T-helper 2 cell (primary cell): ENCODE results near the gene HSPA4.

Source experiments
- DNase-seq, 5 experiments: peaks; one replicate each; pipeline versions ENCODE4 v3.0.0 to v3.0.0-alpha.2; 2012 to 2022

Gene HSPA4

DNA sequence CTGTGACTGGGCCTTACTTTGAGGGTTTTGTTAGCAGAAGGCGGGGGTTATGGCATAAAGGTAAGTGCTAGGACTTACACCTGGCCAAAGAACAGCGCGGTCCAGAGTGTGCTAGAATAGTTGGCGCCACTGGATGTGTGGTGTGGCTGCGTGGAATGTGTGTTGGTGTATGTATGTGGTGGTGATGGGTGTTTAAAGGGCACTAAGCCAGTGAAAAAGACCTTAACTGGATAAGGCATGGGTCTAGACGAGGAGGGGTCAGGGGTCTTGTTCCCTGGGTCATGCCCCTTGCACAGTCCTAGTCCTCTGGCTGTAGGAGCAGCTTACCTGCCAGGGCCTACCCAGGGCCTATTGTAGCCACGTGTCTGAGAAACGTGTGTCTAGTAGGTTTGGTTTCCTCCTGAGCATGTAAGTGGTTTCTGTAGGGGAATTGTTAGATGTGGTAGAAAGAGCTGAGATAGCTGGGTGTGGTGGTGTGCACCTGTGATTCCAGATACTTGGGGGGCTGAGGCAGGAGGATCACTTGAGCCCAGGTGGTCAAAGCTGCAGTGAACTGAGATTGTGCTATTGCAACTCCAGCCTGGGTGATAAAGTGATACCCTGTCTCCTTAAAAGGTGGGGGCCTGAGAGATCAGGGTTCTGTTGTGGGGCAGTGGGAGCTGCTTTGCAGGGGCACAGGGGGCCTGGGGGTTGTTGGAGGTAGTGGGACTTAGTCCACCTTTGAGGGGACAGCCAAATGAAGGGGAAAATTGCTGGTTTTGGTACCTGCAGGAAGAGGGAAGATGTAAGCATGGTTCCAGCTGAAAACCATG lies 55.2 kb downstream of the HSPA4 start:
- peak in 1 of 5 experiments; percentile 22 for DNase-seq

DNA sequence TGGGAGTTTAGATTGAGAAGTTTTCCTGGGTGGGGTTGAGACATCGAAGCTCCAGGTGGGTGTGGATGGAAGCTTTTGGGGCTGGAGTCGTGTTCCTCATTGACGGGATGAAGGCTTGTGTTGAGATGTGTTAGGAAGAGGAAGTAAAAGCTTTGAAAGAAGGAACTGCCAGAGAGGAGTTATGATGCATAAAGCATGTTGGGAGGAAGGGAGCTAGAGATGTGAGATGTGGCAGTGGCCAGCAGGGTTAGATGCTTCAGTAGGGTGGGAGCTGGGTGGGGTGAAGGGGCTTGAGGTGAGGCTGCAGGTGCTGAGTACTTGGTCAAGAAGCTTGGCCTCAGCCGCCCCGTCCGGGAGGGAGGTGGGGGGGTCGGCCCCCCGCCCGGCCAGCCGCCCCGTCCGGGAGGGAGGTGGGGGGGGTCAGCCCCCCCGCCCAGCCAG lies 56.7 kb downstream of the HSPA4 start:
- DNase-seq, result no peak

DNA sequence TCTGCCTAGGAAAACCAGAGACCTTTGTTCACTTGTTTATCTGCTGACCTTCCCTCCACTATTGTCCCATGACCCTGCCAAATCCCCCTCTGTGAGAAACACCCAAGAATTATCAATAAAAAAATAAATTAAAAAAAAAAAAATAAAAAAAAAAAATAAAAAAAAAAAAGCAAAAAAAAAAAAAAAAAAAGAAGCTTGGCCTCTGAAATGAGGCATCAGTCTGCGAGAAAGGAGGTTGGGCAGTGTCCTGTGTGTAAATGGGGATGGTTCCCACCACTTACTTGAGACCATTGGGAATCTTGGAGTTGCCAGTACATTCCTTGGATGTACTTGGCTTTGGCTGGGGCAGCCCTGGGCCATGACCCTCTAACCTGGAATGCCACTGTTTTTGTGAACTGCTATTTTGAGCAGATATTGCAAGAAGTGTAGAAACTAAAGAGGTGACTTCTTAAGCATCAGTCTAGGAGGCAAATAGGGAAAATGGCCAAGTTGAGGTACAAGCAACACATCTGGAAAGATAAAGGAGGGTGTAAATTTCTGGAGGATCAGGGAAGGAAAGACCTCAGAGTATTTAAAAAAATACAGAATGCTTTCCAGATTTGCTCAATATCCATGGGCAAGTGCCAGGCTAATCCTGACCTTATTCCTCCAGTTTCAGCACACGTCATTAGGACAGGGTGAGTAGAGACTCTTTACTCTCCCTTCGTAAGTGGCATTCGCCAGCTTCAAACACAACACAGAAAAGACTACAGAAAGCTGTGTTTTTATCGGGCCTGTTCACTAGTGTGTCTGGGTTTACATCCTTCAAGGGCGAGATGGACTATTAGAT lies 58.1 kb downstream of the HSPA4 start:
- no peak for DNase-seq

DNA sequence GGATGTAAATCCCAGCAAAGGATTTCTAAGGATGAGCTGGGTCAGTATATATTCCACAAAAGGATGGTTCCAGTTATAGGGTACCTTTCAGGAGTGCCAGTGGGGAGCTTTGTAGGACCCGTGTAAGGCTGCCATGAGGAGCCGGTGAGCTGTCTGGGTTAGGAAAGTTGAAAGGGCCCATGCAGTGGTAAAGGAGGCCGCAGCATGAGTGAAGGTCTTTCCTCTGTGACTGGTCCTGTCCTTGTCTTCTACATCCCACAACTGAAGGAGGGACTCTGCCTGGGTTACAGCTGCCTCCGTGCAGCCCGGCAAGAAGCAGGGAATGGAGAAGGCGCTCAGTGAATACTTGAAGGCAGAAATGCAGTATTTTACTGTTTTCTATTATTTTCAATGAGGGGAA lies 58.9 kb downstream of the HSPA4 start:
- DNase-seq, result no peak

DNA sequence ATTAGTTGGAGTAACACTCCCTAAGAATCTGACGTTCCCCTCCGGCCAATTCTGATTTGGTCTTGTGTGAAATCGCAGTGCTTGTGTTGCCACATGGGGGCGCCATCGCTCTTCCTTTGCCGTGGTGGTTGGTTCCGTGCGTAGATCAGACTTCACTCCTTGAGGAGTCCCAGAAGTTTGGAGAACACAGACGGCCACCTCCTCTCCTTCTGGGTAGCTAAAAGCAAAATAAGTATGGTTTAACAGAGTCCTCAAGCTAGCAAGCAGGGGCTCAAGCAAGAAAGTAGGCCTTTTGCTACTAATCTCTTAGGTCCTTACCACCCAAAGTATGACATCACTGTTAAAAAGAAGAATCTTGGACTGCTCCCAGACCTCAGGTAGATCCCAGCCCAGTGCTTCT lies 59.5 kb downstream of the HSPA4 start:
- peak; percentile 37 to 77 (median 64) for DNase-seq

DNA sequence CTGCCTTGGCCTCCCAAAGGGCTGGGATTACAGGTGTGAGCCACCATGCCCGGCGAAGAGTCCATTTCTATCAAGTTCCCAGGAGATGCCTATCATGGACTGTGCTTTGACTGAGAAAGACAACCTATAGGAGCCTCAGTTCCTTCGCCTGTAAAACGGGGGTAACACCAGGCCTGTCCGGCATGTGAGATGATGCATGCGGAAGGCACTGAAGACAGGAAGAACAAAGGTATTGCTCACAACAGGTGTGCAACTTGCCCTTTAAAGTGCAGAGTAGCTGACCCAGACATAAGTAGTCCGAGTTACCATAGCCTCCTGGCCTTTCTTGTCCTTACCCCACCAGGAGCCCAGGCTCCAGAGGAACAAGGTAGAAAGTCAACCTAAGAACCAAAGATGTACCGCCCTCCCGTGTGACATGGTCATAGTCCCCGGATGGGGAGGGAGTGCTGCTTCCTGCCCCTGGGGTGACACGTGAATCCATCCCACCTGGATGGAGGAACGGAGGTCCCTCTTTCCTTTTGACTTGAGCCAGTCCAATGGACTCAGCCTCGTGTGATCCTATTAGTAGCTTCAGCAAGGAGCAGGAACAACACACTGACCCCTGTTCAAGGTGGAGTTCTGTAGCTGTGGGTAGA lies 60.3 kb downstream of the HSPA4 start:
- DNase-seq, result no peak

DNA sequence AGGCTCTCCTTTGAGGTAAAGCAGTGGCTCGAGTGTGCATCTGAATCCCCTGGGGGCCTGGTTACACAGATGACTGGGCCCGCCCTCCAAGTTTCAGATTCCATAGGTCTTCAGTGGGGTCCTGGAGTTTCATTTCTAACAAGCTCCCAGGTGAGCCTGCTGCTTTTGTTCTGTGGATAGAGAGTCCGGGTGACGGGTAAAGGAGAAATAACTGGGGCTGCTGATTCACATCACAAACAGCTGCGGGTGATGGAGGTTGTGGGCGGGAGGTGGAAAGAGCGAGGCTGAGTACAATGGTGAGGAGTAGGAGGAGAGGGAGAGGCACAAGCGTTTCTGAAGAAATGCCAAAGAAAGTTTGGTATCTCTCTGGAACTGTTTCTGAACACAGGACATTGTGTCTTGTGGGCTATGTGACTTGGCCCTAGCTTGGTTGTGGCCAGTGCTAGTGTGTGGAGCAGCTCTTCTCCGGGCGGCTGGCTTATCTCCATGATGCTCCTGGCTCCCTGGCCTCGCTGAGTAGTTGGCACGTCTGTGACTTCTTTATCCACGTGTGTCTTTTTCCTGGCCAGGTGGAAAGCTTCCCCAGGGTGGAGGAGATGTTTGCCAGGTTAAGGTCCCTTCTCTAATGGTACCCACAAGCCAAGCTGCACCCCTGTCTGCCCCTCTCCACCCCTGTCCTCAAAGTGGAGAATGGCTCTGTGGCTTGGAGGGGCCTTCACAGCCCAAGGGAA lies 61.7 kb downstream of the HSPA4 start:
- peak in 2 of 5 experiments; percentile 35 to 64 for DNase-seq

DNA sequence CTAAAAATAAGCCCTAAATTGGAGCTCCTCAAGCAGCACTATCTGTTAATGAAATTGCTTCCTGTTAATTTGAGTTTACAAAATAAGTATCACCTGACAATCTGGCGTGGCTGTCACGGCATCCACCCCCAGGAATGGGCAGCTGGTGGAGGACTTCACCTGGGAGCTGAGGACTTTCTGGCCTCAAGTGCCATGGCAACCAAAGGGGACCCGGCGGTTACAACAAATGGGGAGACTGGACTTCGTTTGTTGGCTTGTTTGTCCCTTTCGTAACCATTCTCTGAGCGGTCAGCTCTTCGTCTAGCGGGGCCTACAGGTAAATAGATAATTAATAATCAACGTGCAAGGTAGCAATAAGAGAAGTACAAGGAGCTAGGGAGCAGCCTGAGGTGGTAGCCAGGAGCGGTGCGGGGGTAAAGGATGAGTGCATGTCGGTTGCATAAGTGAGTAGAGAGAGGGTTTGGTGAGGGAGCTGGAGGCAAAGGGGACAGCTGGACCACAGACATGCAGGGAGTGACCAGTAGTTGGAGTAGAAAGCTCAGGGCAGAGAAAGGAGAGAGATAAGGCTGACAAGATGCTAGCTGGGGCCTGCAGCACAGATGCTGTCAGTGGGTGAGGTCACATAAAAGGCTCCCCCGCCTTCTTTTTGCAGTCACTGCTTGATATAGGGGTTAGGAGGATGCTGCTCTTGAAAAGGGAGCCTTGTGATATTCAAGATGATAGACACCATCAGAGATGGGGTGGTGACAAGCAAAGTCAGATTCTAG lies 62.5 kb downstream of the HSPA4 start:
- DNase-seq, result no peak

DNA sequence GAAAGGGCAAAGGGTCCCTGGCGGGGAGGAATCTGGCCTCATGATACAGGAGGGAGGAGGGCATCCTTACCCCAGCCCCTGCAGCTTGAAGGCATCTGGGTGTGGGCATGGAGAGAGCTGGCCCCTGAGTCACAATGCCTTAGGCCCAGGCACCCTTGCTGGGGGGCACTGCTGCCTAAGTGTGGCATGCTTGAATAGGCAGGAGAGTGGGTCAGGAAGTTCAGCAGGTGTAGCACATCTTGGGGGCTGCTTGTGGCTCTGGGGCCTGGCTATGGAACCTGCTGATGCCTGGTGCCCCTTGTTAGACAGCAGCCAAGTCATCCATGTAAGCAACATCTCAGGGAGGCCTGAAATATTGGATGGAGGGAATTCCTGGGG lies 63.1 kb downstream of the HSPA4 start:
- no peak for DNase-seq

DNA sequence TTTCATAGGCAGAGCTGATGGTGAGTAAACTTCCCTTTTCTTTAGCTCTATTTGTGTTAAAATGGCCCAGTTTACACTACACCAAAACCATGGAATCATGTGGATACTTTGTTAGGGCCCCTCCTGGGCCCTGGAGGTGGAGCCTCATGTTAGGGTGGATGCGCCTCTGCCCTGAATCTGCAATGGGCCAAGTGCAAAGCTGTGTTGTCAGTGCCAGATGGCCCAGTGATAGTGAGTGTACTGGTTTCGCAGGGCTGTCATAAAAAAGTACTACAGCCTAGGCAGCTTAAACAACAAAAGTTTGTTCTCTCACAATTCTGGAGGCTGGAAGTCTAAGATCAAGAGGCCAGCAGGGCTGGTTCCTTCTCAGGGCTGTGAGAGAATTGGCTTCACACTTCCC lies 64.8 kb downstream of the HSPA4 start:
- no peak for DNase-seq

DNA sequence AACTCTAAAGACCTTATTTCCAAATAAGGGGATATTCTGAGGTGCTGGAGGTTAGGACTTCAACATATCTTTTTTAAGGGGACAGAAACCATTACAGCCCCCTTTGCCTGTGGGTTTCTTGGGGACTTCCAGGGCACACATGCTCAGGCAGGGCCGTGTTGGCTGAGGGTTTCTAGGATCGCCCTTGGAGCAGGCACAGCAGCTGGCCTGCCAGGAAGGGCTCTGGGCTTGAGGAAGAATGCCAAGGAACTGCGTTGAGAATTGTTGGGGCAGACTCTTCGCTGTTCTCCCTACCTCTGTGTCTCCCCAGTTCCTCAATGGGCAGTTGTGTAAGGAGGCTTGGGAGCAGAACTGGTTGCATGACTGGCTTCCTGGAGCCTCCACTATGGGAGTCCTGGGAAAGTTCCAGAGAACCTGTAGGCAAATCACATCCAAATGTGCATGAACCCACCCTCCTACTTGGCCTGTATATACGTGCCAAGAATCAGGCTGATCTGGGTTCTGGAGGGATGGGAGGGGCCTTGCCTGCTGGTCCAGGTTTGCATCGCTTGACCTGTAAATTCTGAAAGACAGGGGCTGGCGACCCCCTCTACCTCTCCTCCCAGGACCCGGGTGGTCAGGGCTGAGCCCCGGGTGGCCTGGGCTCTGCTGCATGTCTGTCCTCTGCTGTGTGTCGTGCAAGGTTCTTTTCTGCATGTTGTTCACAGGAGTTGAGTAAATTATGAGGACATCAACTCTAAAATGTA lies 65.5 kb downstream of the HSPA4 start:
- DNase-seq, result no peak

DNA sequence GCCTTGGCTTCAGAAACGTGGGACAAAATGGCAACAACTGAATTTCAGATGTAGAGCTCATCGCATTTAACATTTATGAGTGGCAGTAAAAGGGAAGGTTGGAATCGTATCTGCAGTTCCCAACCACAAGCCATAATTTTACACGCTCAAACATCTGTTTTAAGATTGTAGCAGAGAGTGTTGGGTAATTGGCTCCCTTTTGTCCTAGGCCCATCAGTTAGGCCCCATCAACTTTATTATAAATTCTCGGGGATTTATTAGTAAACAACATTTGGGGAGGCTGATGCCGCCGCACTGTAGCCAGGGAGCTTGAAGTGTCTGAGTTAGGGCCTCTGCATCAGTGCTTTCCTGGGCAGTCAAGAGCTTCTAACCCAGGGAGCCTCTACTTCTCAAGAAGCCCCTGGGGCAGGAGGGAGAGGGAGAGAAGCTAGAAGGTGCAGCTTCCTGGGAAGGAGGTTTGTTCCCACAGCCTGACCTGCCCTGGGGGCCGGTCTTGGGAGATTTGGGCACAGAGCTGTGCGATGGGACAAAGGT lies 66.2 kb downstream of the HSPA4 start:
- DNase-seq, result no peak

DNA sequence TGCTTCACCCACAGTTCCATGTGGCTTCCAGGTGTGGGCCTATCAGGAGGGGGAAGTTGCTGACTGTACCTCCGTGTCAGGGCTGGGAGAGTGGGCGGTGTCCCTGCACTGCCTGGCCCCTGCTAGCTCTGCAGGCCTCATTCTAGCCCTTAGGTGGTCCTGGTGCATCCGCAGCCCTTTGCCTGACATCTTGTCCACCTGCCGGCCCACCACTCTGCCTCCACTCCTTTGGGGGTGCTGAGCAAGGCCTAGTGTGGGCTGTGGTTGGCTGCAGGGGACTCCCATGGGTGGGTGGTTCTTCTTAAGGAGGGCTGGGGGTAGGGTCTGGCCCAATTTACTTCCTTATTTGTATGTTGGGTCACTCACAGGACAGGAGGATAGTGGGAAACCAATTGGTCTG lies 66.9 kb downstream of the HSPA4 start:
- no peak for DNase-seq

DNA sequence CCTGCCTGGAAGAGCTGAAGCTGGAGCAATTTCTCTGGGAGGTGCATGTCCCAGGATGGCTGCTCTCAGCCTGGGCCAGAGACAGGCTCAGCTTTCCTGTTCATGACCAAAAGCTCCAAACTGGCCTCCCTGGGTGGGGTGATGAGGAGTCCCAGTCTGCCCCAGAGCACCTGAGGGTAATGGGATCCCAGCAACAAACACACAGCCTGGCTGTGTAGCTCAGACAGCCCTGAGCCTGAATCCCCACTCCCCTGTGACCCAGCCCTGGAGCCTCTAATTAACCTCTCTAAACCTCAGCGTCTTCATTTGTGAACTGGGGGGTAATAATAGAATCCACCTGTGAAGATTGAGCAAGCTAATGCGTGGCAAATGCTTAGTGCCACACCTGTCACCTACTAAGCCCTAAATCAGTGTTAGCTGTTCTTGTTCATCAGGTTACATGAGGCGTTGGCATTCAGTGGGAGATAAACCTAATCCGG lies 67.5 kb downstream of the HSPA4 start:
- DNase-seq, result no peak

DNA sequence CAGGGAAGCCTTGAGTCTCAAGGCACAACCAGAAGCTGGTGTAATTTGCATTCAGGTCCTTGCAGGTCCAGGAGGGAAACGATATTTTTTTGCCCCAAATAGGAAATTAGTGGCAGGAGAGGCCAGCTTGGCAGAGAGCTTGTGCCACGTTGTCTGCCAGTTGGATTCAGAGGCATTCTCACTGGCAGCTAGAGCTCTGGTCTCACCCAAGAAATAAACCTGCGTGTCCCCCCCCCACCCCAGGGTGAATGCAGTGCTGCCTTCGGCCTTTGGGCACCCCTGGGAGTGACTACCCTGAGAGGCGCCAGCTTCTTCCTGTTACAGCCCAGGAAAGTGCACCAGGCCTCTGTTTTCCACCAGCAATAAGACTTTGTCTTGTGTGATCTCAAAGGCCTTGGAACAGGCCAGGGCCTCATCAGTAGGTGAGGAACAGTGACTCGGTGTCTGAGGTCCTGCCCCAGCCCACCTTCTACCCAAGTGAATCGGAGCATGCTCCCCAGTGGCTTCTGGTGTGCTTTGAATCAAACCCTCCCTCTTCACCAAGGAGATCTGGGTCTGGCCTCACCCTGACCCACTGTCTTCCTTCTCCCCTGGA lies 68.4 kb downstream of the HSPA4 start:
- DNase-seq, result no peak

DNA sequence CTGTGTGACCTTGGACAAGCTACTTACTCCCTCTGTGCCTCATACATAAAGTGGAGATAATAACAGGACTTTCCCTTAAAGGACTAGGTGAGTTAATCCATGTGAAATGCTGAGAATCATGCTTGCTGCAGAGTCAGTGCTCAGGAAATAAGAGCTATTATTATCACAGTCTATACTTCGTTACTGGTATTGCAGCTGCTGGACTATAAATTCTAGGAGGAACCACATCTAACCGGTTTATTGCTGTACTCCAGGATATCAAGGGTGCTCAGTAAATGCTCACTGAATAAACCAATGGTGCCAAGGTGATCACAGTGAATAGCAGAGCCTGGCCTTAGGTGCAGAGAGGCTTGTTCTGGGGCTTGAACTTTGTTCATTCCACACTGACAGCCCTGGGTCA lies 69.3 kb downstream of the HSPA4 start:
- DNase-seq, result no peak

DNA sequence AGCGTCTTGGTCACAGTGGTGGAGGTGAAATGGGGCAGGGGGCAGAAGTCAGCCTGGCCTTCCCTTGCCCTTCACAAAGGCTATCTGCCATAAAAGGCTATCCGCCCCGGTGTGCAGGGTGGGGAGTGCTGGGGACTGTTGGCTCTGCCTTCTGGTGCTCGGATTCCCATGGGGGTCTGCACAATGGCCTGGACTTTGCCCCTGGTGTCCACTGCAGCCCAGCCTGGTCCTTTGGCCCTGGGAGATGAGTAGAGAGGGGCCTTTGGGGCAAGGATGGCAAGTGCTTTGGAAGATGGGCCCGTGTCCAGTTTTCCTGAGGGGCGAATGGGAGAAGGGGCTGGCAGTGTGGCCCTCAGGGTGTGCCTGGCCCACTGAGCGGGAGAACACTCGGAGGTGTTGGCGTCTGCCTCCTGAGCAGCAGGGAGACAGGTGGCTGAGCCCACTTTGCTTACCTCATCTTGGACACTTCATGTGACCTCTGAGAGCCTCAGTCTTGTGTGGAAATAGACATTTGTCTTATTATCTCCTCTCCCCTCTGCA lies 69.9 kb downstream of the HSPA4 start:
- DNase-seq, result no peak

DNA sequence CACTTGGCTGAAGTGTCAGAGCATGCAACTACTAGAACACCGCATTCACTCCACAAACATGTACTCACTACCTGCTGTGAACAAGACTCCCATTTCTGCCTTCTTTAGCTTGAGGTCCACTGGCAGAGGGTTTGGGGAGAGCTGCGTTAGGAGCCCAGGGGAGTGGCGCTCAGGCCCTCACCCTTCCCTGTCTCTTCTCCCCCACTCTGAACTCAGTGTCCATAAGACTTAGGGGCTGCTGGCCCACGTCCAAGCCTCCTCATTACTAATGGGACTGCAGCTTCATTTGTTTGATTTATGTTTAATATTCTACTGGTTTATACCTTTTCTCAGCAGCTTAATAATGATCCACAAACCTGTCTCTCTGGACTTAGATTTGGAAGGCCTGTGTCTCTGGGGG lies 70.9 kb downstream of the HSPA4 start:
- no peak for DNase-seq

DNA sequence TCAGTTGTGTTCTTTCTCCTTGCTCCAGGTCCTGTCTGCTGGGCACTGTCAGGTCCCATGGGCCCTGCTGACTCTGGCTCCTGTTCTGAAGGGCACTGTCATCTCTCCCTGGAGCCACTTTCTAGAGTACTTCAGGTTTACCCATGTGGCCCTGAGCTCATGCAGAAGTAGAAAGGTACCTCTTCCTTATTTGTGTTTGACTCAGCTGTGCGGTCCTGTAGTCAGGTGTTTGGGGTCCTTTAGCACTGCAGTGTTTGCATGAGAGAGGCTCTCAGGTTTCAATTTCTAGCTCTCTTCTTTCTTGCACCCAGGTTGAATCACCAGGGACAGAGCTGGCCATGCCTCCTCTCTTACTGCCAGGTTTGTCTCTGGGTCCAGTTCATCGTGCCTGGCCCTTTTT lies 71.5 kb downstream of the HSPA4 start:
- DNase-seq, result no peak

DNA sequence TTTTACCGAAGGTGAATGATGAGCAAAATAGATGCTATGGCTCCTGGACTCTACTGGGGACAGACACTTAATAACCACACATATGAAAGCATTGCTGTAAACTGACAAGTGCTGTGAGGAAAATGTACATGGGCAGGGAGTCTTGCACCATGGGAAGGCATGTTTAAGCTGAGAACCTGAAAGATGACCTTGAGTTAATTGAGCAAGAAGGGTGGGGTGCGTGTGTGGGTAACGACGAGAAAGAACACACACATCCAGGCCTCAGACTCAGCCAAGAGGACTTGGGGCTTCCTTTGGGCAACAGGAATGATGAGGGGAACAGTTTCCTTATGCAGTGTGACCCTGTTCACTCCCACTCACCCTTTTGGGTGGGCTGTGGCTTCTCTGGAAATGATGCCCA lies 73.1 kb downstream of the HSPA4 start:
- DNase-seq, result no peak
